ENCODE measurements around the gene PDS5B.
A peak's percentile ranks its signal among the peaks of the same experiment; 100 is the strongest.

PDS5B gene

GRCh38 chr13:32592082-32592481, 5.8 kb downstream of the PDS5B start:
- DNase-seq (ENCODE audit: low read depth): no peak

- DNase-seq (ENCODE audit: low read depth): no peak
Measured at GRCh38 chr13:32594157-32594738, 8.0 kb downstream of the PDS5B start.

- DNase-seq (ENCODE audit: low read depth): no peak
Measured at GRCh38 chr13:32595306-32595705, 9.1 kb downstream of the PDS5B start.

GRCh38 chr13:32600890-32601289, 14.6 kb downstream of the PDS5B start:
- no peak for DNase-seq (ENCODE audit: low read depth)

- no peak for DNase-seq (ENCODE audit: low read depth)
Measured at GRCh38 chr13:32609428-32609827, 23.2 kb downstream of the PDS5B start.

- DNase-seq (ENCODE audit: low read depth): no peak
Measured at GRCh38 chr13:32610538-32610937, 24.3 kb downstream of the PDS5B start.

- no peak for DNase-seq (ENCODE audit: low read depth)
Measured at GRCh38 chr13:32610977-32611376, 24.7 kb downstream of the PDS5B start.

GRCh38 chr13:32616883-32617511, 30.7 kb downstream of the PDS5B start:
- DNase-seq (ENCODE audit: low read depth): no peak

GRCh38 chr13:32622827-32623226, 36.6 kb downstream of the PDS5B start:
- DNase-seq (ENCODE audit: low read depth): no peak

GRCh38 chr13:32624441-32624840, 38.2 kb downstream of the PDS5B start:
- no peak for DNase-seq (ENCODE audit: low read depth)

- DNase-seq (ENCODE audit: low read depth): no peak
Measured at GRCh38 chr13:32627793-32628192, 41.5 kb downstream of the PDS5B start.

- DNase-seq (ENCODE audit: low read depth): no peak
Measured at GRCh38 chr13:32629313-32629712, 43.1 kb downstream of the PDS5B start.

GRCh38 chr13:32629866-32630265, 43.6 kb downstream of the PDS5B start:
- no peak for DNase-seq (ENCODE audit: low read depth)

- no peak for DNase-seq (ENCODE audit: low read depth)
Measured at GRCh38 chr13:32632343-32632909, 46.2 kb downstream of the PDS5B start.

GRCh38 chr13:32636711-32637110, 50.5 kb downstream of the PDS5B start:
- DNase-seq (ENCODE audit: low read depth): no peak

GRCh38 chr13:32638739-32639138, 52.5 kb downstream of the PDS5B start:
- no peak for DNase-seq (ENCODE audit: low read depth)

- DNase-seq (ENCODE audit: low read depth): peak; percentile 38
Measured at GRCh38 chr13:32639502-32640105, 53.4 kb downstream of the PDS5B start.

- DNase-seq (ENCODE audit: low read depth): no peak
Measured at GRCh38 chr13:32642316-32642715, 56.1 kb downstream of the PDS5B start.

- no peak for DNase-seq (ENCODE audit: low read depth)
Measured at GRCh38 chr13:32642858-32643257, 56.6 kb downstream of the PDS5B start.

GRCh38 chr13:32645854-32646253, 59.6 kb downstream of the PDS5B start:
- DNase-seq (ENCODE audit: low read depth): no peak

GRCh38 chr13:32647926-32648325, 61.7 kb downstream of the PDS5B start:
- no peak for DNase-seq (ENCODE audit: low read depth)

GRCh38 chr13:32650705-32651311, 64.6 kb downstream of the PDS5B start:
- DNase-seq (ENCODE audit: low read depth): peak; percentile 14

GRCh38 chr13:32657309-32657708, 71.1 kb downstream of the PDS5B start:
- DNase-seq (ENCODE audit: low read depth): no peak
